Measurements from ENCODE around the gene MEF2D.

The MEF2D gene

GRCh38 chr1:156484480-156485058, 16.0 kb downstream of the MEF2D start:
- no peak for FAIRE-seq

GRCh38 chr1:156483397-156483796, 17.2 kb downstream of the MEF2D start:
- no peak for TF ChIP-seq POLR2A (IDR thresholded peaks at IDR 0.05; ENCODE audit: low read depth, low read length)
- no peak for TF ChIP-seq TAF1 (IDR thresholded peaks at IDR 0.05; ENCODE audit: borderline replicate concordance, low read depth, low read length)
- no peak for TF ChIP-seq POLR2AphosphoS5 (IDR thresholded peaks at IDR 0.05; ENCODE audit: low read depth, low read length)
- FAIRE-seq = no peak
- DNase-seq (ENCODE audit: insufficient read length) = no peak

More at GRCh38 chr1:156484480-156485058, 16.0 kb downstream of the MEF2D start:
- TF ChIP-seq POLR2A (IDR thresholded peaks at IDR 0.05; ENCODE audit: low read depth, low read length) = no peak
- TF ChIP-seq TAF1 (IDR thresholded peaks at IDR 0.05; ENCODE audit: borderline replicate concordance, low read depth, low read length) = no peak
- no peak for TF ChIP-seq POLR2AphosphoS5 (IDR thresholded peaks at IDR 0.05; ENCODE audit: low read depth, low read length)
- no peak for DNase-seq (ENCODE audit: insufficient read length)

- TF ChIP-seq TAF1 (IDR thresholded peaks at IDR 0.05; ENCODE audit: borderline replicate concordance, low read depth, low read length) (no peak), POLR2A (IDR thresholded peaks at IDR 0.05; ENCODE audit: low read depth, low read length) (no peak), POLR2AphosphoS5 (IDR thresholded peaks at IDR 0.05; ENCODE audit: low read depth, low read length) (no peak)
- DNase-seq (ENCODE audit: insufficient read length) = no peak
- no peak for FAIRE-seq
Measured at GRCh38 chr1:156482276-156482675, 18.3 kb downstream of the MEF2D start.

GRCh38 chr1:156481527-156481926, 19.0 kb downstream of the MEF2D start:
- DNase-seq (ENCODE audit: insufficient read length) (no peak), FAIRE-seq (peak; percentile 74)
- TF ChIP-seq TAF1 (IDR thresholded peaks at IDR 0.05; ENCODE audit: borderline replicate concordance, low read depth, low read length) (no peak), POLR2AphosphoS5 (IDR thresholded peaks at IDR 0.05; ENCODE audit: low read depth, low read length) (no peak), POLR2A (IDR thresholded peaks at IDR 0.05; ENCODE audit: low read depth, low read length) (no peak; the same call in 1 of the 2 replicates)

GRCh38 chr1:156480411-156481192, 20.0 kb downstream of the MEF2D start:
- TF ChIP-seq POLR2A (IDR thresholded peaks at IDR 0.05; ENCODE audit: low read depth, low read length) (no peak), TAF1 (IDR thresholded peaks at IDR 0.05; ENCODE audit: borderline replicate concordance, low read depth, low read length) (no peak), POLR2AphosphoS5 (IDR thresholded peaks at IDR 0.05; ENCODE audit: low read depth, low read length) (no peak)
- DNase-seq (ENCODE audit: insufficient read length) (peak; percentile 95), FAIRE-seq (peak; percentile 88)

GRCh38 chr1:156480016-156480370, 20.6 kb downstream of the MEF2D start:
- TF ChIP-seq POLR2A (IDR thresholded peaks at IDR 0.05; ENCODE audit: low read depth, low read length) (no peak), TAF1 (IDR thresholded peaks at IDR 0.05; ENCODE audit: borderline replicate concordance, low read depth, low read length) (no peak), POLR2AphosphoS5 (IDR thresholded peaks at IDR 0.05; ENCODE audit: low read depth, low read length) (no peak)
- DNase-seq (ENCODE audit: insufficient read length) (no peak), FAIRE-seq (peak; percentile 27)

- DNase-seq (ENCODE audit: insufficient read length) = no peak
- TF ChIP-seq POLR2AphosphoS5 (IDR thresholded peaks at IDR 0.05; ENCODE audit: low read depth, low read length) = no peak
- TF ChIP-seq POLR2A (IDR thresholded peaks at IDR 0.05; ENCODE audit: low read depth, low read length) = no peak
- TF ChIP-seq TAF1 (IDR thresholded peaks at IDR 0.05; ENCODE audit: borderline replicate concordance, low read depth, low read length) = no peak
- no peak for FAIRE-seq
Measured at GRCh38 chr1:156479093-156480015, 21.2 kb downstream of the MEF2D start.

GRCh38 chr1:156478250-156478627, 22.3 kb downstream of the MEF2D start:
- FAIRE-seq (peak; percentile 61), DNase-seq (ENCODE audit: insufficient read length) (no peak)
- no peak for TF ChIP-seq TAF1 (IDR thresholded peaks at IDR 0.05; ENCODE audit: borderline replicate concordance, low read depth, low read length)
- TF ChIP-seq POLR2A (IDR thresholded peaks at IDR 0.05; ENCODE audit: low read depth, low read length) = peak; percentile 19; the same call in 1 of the 2 replicates
- no peak for TF ChIP-seq POLR2AphosphoS5 (IDR thresholded peaks at IDR 0.05; ENCODE audit: low read depth, low read length)

- FAIRE-seq (no peak), DNase-seq (ENCODE audit: insufficient read length) (no peak)
- TF ChIP-seq POLR2A (IDR thresholded peaks at IDR 0.05; ENCODE audit: low read depth, low read length) = no peak
- TF ChIP-seq POLR2AphosphoS5 (IDR thresholded peaks at IDR 0.05; ENCODE audit: low read depth, low read length) = no peak
- no peak for TF ChIP-seq TAF1 (IDR thresholded peaks at IDR 0.05; ENCODE audit: borderline replicate concordance, low read depth, low read length)
Measured at GRCh38 chr1:156477526-156478249, 22.9 kb downstream of the MEF2D start.

GRCh38 chr1:156476501-156477298, 23.9 kb downstream of the MEF2D start:
- DNase-seq (ENCODE audit: insufficient read length) (no peak), FAIRE-seq (no peak)
- TF ChIP-seq TAF1 (IDR thresholded peaks at IDR 0.05; ENCODE audit: borderline replicate concordance, low read depth, low read length) = no peak
- TF ChIP-seq POLR2A (IDR thresholded peaks at IDR 0.05; ENCODE audit: low read depth, low read length) = no peak
- no peak for TF ChIP-seq POLR2AphosphoS5 (IDR thresholded peaks at IDR 0.05; ENCODE audit: low read depth, low read length)

Data from GM12892 (cell line).